WTC11 (cell line): ENCODE results near the gene PFKFB3.

Experiments used
- CTCF ChIP-seq: fragments of 200-600 bp; IDR thresholded peaks from 2 replicates; pipeline ENCODE4 v1.8.0; 2022; ENCODE audit warnings: antibody characterized with exemption
- MXD4 ChIP-seq: fragments of 250-450 bp; sonication (Bioruptor Pico); IDR thresholded peaks from 2 replicates; pipeline ENCODE4 v1.8.0; 2021; ENCODE audit warnings: mild to moderate bottlenecking, moderate library complexity, borderline replicate concordance
- NFATC4 ChIP-seq: fragments of 250-450 bp; sonication (Bioruptor Pico); IDR thresholded peaks from 2 replicates; pipeline ENCODE4 v1.9.0; 2021; ENCODE audit warnings: mild to moderate bottlenecking
- ZNF416 ChIP-seq: fragments of 250-450 bp; sonication (Bioruptor Pico); IDR thresholded peaks from 2 replicates; pipeline ENCODE4 v1.9.0; 2021; ENCODE audit warnings: mild to moderate bottlenecking, inconsistent platforms
- TF ChIP-seq, protein P1 (sequence below): sonication (generic); formaldehyde crosslinking; conservative IDR thresholded peaks from 2 replicates; pipeline ENCODE4 v1.8.1; 2022; ENCODE audit warnings: mild to moderate bottlenecking, missing genetic modification reagents

- TF ChIP-seq CTCF (no peak), MXD4 (no peak), ZNF416 (CRISPR knock-in tag) (no peak), NFATC4 (CRISPR knock-in tag) (no peak)
- TF ChIP-seq, protein P1, sequence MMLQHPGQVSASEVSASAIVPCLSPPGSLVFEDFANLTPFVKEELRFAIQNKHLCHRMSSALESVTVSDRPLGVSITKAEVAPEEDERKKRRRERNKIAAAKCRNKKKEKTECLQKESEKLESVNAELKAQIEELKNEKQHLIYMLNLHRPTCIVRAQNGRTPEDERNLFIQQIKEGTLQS (CRISPR knock-in tag) = no peak
Observed at GRCh38 chr10:6191147-6191546, 11.6 kb upstream of the PFKFB3 start.
